Activated T-cell treated with anti-CD3 and anti-CD28 coated beads, Interleukin-2, amount 50 U/mL, for 72 hours (primary cell): Measurements from ENCODE around the gene HEATR5A. TPM values are rescaled to one million over a fixed set of nuclear protein-coding genes. Genes with fewer than 3 reads are reported as not detected.
A peak's percentile ranks its signal among the peaks of the same experiment; 100 is the strongest.
"Not testable (repeated sequence)": the region's sequence is repeated elsewhere in the genome, so short reads cannot be mapped to it uniquely, and the experiment has no call there.

Experiments used
- ATAC-seq, 2 donors: fragments of 150-1000 bp; cut with Tn5 transposase; replicated peaks in 1 of 2; 2 replicates each; pipeline ENCODE4 v1.10.0; 2021; ENCODE audit warnings: moderate library complexity in 2 of 2, mild to moderate bottlenecking in 1 of 2
- DNase-seq, 2 donors: peaks; one replicate each; pipeline ENCODE4 v3.0.0; 2021 to 2022; ENCODE audit warnings: mixed read lengths in 1 of 2
- H3K27ac Mint-ChIP-seq: one replicate; pipeline ENCODE4 v1.8.0; 2022; ENCODE audit warnings: mild to moderate bottlenecking, moderate library complexity, mixed read lengths
- H3K27me3 Mint-ChIP-seq: one replicate; pipeline ENCODE4 v1.8.0; 2022; ENCODE audit warnings: low read depth, mixed read lengths
- H3K36me3 Mint-ChIP-seq, 2 donors: one replicate each; pipeline ENCODE4 v1.8.0; 2022; ENCODE audit warnings: mixed read lengths in 2 of 2, mild to moderate bottlenecking in 1 of 2; ENCODE audit not compliant: insufficient read depth in 2 of 2
- H3K4me1 Mint-ChIP-seq: one replicate; pipeline ENCODE4 v1.8.0; 2022; ENCODE audit warnings: low read depth, mixed read lengths
- H3K4me3 Mint-ChIP-seq, 2 donors: one replicate each; pipeline ENCODE4 v1.8.0; 2022; ENCODE audit warnings: mild to moderate bottlenecking in 2 of 2, mixed read lengths in 2 of 2, moderate library complexity in 2 of 2
- H3K9me3 Mint-ChIP-seq, 2 donors: one replicate each; pipeline ENCODE4 v1.8.0; 2022; ENCODE audit warnings: mixed read lengths in 2 of 2
- total RNA-seq, 2 donors: library from RNA; stranded (reverse); gene quantifications; one replicate each; pipeline ENCODE4 v1.2.3, GENCODE V29; 2022

Gene HEATR5A
- total RNA-seq, 2 donors from 2014 or later = 11.4 to 13.3 TPM

DNA sequence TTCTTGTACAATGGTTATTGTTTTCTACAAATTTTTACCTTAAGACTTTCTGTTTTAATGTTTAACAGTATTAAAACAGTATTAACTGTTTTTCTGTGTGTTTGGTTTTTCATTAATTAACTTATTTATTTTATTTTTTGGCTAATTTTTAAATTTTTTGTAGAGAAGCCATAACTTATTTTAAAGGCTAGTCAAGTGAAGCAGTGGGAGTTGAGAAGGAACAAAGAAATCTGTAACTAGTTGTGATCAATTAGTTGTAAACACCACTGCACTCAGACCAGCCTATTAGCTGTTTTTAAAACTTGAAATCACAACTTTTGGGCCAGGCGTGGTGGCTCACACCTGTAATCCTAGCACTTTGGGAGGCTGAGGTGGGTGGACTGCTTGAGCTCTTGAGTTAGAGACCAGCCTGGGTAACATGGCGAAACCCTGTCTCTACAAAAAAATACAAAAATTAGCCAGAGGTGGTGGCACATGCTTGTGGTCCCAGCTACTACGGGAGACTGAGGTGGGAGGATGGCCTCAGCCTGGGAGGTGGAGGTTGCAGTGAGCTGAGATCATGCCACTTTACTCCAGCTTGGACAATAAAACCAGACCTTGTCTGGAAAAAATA lies 161.8 kb downstream of the HEATR5A start:
- Mint-ChIP-seq H3K4me1 (no peaks in the 10 kb centered on the region), H3K36me3 (no peaks in the 10 kb centered on the region), H3K4me3 (no peak overlapping the region), H3K27ac (no peak overlapping the region), H3K27me3 (no peaks in the 10 kb centered on the region), H3K9me3 (no peaks in the 10 kb centered on the region)
- DNase-seq = no peak
- no peak for ATAC-seq

DNA sequence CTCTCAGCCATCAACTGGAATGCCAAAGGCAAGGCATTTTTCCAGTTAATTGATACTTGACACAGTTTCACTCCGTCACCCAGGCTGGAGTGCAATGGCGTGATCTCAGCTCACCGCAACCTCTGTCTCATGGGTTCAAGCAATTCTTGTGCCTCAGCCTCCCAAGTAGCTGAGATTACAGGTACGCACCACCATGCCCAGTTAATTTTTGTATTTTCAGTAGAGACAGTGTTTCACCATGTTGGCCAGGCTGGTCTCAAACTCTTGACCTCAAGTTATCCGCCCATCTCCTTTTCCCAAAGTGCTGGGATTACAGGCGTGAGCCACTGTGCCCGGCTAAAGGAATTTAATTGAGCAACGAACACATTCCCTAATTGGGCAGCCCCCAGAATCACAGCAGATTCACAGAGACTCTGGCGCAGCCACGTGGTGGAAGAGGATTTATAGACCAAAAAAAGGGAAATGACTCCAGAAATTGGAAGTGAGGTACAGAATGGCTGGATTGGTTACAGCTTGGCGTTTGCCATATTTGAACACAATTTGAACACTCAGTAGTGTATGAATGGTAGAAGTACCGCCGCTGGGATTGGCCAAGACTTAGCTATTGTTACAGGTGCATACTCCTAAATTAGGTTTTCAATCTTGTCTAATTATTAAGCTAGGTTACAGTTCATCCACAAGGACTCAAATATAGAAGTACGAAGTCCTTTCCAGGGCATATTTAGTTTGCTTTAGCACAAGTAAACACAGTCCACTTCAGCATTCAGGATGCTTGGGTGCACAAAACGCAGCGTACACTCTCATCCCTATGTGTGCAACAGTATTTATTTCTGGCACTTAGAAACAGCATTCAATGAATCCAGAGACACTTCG lies 162.6 kb downstream of the HEATR5A start:
- not testable (repeated sequence) for H3K36me3 Mint-ChIP-seq, H3K4me1 Mint-ChIP-seq, H3K27ac Mint-ChIP-seq, H3K4me3 Mint-ChIP-seq, H3K27me3 Mint-ChIP-seq, ATAC-seq, DNase-seq, H3K9me3 Mint-ChIP-seq

DNA sequence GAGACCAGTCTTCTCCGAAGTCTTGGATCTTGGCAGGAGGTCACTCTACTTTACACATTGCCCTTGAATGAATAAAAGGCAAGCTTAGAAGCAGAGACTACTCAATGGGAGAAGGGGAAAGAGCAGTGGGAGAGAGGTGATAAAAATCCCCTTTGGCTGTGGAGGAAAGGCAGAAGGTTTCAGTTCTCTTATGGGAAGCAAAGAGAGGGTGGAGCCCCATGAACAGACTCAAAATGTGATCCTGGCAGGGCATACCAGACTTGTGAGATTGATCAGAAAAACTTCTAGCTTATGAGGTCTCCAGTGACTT lies 163.2 kb downstream of the HEATR5A start:
- Mint-ChIP-seq H3K9me3 (no peaks in the 10 kb centered on the region), H3K27ac (no peak overlapping the region), H3K4me1 (no peaks in the 10 kb centered on the region), H3K27me3 (no peaks in the 10 kb centered on the region), H3K36me3 (no peaks in the 10 kb centered on the region), H3K4me3 (no peak overlapping the region)
- DNase-seq (no peak), ATAC-seq (no peak)

DNA sequence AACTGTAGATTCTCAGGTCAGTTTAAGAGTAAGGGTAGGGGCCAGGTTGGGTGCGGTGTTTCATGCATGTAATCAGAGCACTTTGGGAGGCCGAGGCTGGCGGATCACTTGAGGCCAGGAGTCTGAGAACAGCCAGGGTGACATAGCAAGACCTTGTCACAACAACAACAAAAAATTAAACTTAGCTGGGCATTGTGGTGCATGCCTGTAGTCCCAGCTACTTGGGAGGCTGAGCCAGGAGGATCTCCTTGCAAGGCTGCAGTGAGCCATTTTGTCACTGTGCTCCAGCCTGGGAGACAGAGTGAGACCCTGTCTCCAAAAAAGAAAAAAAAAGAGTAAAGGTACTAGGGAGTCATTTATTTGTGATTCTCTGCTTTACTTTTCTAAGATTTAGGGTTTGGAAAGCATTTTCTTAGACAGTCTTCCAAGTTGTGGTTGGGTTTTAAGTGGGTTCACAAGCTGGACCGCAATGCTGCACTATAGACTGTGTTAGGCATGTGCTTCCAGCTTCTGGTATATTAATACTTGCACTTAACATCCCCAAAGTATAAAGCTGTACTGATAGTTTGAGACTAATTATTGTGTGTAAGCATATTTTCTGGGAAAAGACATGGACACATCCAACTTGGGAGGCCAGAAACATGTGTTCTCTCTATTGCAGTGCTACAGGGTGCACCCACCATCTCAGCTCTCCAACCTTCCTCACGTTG lies 163.7 kb downstream of the HEATR5A start:
- no peaks in the 10 kb centered on the region for H3K4me1 Mint-ChIP-seq
- H3K27me3 Mint-ChIP-seq = no peaks in the 10 kb centered on the region
- DNase-seq (no peak), ATAC-seq (no peak)
- no peak overlapping the region for H3K4me3 Mint-ChIP-seq
- no peaks in the 10 kb centered on the region for H3K9me3 Mint-ChIP-seq
- H3K27ac Mint-ChIP-seq = no peak overlapping the region
- no peaks in the 10 kb centered on the region for H3K36me3 Mint-ChIP-seq

DNA sequence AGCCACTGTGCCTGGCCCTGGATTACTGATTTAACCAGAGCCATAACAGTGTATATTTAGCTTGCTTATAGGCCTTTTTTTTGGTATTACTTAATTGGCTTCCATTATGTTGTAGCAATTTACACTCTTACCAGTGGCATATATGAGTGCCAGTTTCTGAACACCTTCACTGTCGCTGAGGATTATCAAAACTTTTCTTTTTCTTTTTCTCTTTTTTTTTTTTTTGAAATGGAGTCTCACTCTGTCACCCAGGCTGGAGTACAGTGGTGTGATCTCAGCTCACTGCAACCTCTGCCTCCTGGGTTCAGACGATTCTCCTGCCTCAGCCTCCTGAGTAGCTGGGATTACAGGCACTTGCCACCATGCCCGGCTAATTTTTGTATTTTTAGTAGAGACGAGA lies 164.4 kb downstream of the HEATR5A start:
- not testable (repeated sequence) for ATAC-seq, DNase-seq, H3K36me3 Mint-ChIP-seq, H3K4me3 Mint-ChIP-seq, H3K9me3 Mint-ChIP-seq, H3K27me3 Mint-ChIP-seq, H3K4me1 Mint-ChIP-seq, H3K27ac Mint-ChIP-seq

DNA sequence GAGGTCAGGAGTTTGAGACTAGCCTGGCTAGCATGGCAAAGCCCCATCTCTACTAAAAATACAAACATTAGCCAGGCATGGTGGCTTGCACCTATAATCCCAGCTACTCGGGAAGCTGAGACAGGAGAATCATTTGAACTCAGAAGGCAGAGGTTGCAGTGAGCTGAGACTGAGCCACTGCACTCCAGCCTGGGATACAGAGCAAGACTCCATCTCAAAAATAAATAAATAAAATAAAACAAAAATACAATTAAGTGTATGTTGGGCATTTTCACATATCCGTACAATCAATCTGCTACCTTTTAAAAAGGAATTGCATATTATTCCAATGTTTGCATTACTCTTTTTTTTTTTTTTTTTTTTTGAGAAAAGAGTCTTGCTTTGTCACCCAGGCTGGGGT lies 165.1 kb downstream of the HEATR5A start:
- no peak overlapping the region for H3K4me3 Mint-ChIP-seq
- no peaks in the 10 kb centered on the region for H3K36me3 Mint-ChIP-seq
- ATAC-seq = no peak
- H3K27ac Mint-ChIP-seq = no peak overlapping the region
- H3K4me1 Mint-ChIP-seq = no peaks in the 10 kb centered on the region
- no peaks in the 10 kb centered on the region for H3K27me3 Mint-ChIP-seq
- H3K9me3 Mint-ChIP-seq = no peaks in the 10 kb centered on the region
- no peak for DNase-seq

DNA sequence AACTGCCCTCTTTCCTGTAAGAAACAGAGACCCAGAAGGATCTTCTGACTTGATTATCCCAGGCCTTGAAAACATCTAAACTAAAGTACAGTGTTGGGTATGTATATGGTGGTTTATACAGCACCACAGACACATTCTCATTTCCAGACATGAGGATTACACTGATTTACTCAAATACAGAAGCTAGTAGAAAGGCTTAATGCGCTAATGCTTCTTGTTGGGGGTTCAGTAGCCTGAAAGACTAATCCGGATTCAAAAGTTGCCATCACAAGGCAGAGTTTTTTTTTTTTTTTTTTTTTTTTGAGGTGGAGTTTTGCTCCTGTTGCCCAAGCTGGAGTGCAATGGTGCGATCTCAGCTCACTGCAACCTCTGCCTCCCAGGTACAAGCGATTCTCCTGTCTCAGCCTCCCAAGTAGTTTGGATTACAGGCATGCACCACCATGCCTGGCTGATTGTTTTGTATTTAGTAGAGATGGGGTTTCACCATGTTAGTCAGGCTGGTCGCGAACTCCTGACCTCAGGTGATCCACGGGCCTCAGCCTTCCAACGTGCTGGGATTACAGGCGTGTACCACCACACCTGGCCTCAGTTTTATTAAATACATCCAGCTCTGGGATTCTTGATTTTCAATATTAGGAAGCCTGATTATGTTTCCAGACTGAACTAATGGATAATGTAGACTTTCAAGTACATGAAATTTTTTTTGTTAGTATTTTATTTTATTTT lies 166.4 kb downstream of the HEATR5A start:
- H3K27me3 Mint-ChIP-seq = no peaks in the 10 kb centered on the region
- no peak overlapping the region for H3K27ac Mint-ChIP-seq
- no peak overlapping the region for H3K4me3 Mint-ChIP-seq
- DNase-seq (no peak), ATAC-seq (no peak)
- H3K36me3 Mint-ChIP-seq = no peaks in the 10 kb centered on the region
- H3K4me1 Mint-ChIP-seq = no peaks in the 10 kb centered on the region
- no peaks in the 10 kb centered on the region for H3K9me3 Mint-ChIP-seq

DNA sequence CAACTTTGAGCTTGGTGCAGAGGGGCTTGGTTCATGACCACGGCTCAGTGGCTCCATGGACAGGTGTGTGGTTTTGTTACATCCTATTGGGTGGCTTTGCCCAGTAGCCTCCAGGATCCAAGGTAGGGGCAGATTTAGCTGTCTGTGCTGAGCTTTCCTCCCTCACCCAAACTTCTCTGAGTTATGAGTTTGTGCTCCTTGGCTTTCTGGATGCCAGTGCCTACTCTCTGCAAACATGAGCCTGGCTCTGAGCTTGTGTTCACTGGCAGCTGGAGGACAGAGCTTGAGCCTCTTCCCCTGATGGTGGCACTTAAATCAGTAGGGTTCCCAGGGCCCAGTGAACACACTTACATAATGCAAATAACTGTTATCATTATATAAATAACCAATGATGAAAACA lies 167.5 kb downstream of the HEATR5A start:
- Mint-ChIP-seq H3K27ac (no peak overlapping the region), H3K27me3 (no peaks in the 10 kb centered on the region), H3K4me1 (no peaks in the 10 kb centered on the region), H3K4me3 (no peak overlapping the region), H3K9me3 (no peaks in the 10 kb centered on the region), H3K36me3 (no peaks in the 10 kb centered on the region)
- DNase-seq = no peak
- ATAC-seq = no peak

DNA sequence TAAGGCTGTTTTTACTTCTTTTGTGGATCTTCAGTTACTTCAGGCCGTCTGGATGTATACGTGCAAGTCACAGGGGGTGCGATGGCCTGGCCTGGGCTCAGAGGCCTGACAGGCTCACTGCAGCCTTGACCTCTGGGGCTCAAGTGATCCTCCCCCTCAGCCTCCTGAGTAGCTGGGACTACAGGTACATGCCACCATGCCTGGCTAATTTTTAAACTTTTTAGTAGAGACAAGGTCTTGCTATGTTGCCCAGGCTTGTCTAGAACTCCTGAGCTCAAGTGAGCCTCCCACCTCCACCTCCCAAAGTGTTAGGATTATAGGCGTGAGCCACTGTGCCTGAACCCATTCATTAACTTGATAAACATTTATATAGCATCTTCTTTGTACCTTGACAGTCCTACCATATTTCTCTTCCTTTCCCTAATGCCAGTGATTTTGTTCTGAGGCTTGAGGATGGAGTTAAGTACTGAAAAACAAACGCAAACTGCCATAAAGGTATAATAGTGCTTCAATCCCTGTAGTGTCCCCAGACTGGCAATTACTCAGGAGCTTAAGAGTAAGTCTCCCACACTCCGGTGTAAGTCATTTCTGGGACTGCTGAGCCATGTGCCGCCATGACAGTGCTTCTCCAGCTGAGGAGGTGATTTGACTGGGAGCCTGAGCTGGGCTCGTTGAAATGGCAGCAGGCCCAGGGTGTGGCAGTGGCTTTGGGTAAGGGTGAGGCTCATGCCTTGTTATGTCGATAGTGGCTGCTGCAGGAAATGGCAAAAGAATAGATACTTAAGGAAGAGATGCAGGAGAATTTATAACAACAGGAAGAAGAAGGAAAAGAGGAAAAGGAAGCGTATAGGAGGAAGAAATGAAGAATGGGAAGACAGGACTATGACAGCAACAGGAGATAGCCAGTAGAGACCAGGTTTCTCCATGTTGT lies 169.1 kb downstream of the HEATR5A start:
- H3K4me1 Mint-ChIP-seq = no peaks in the 10 kb centered on the region
- H3K36me3 Mint-ChIP-seq = no peaks in the 10 kb centered on the region
- no peak overlapping the region for H3K27ac Mint-ChIP-seq
- no peaks in the 10 kb centered on the region for H3K27me3 Mint-ChIP-seq
- H3K9me3 Mint-ChIP-seq = no peaks in the 10 kb centered on the region
- DNase-seq (no peak), ATAC-seq (no peak)
- no peak overlapping the region for H3K4me3 Mint-ChIP-seq

DNA sequence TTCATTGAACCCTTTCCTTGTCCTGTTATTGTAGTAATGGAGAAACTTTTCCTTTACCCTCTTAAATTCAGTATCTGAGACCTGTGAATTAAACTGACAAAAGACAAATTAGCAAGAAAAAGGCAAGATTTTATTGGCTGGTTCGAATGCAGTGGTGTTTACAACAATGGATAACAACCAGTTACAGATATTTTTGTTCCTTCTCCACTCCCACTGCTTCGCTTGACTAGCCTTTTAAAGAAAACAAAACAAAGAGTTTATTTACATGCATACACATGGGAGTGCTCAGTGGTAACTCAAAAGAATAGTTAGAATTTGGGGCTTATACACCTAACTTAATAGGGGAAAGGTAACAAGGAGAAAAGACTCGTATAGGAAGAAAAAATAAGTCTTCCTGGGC lies 175.7 kb downstream of the HEATR5A start:
- H3K4me3 Mint-ChIP-seq = no peak overlapping the region
- H3K27me3 Mint-ChIP-seq = no peaks in the 10 kb centered on the region

DNA sequence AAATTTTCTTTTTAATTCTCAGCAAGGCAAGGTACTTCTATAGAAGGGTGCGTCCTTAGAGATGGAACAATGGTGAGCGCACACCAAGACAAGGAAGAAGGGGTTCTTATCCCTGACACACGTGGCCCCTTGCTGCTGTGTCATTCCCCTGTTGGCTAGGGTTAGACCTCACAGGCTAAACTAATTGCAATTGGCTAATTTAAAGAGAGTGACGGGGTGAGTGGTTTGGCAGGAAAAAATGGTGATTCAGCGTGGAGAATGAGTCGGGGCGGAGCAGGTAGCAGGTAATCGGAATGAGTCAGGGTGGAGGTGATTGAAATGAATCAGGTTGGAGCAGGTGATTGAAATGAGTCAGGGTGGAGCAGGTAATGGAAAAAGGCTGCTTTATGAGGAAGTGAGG lies 176.5 kb downstream of the HEATR5A start:
- no peak overlapping the region for H3K27ac Mint-ChIP-seq
- H3K4me1 Mint-ChIP-seq = peaks cover 22% of the 10 kb centered on the region
- H3K36me3 Mint-ChIP-seq = no peaks in the 10 kb centered on the region
- H3K27me3 Mint-ChIP-seq = no peaks in the 10 kb centered on the region
- peak; percentile 43 to 50 for DNase-seq
- ATAC-seq = peak; percentile 67 to 78
- H3K9me3 Mint-ChIP-seq = no peaks in the 10 kb centered on the region
- no peak overlapping the region for H3K4me3 Mint-ChIP-seq

More for the DNA sequence above, 175.7 kb downstream of the HEATR5A start:
- no peaks in the 10 kb centered on the region for H3K9me3 Mint-ChIP-seq
- DNase-seq (no peak), ATAC-seq (no peak)
- H3K4me1 Mint-ChIP-seq = peaks cover 17% of the 10 kb centered on the region
- H3K27ac Mint-ChIP-seq = no peak overlapping the region
- H3K36me3 Mint-ChIP-seq = no peaks in the 10 kb centered on the region

DNA sequence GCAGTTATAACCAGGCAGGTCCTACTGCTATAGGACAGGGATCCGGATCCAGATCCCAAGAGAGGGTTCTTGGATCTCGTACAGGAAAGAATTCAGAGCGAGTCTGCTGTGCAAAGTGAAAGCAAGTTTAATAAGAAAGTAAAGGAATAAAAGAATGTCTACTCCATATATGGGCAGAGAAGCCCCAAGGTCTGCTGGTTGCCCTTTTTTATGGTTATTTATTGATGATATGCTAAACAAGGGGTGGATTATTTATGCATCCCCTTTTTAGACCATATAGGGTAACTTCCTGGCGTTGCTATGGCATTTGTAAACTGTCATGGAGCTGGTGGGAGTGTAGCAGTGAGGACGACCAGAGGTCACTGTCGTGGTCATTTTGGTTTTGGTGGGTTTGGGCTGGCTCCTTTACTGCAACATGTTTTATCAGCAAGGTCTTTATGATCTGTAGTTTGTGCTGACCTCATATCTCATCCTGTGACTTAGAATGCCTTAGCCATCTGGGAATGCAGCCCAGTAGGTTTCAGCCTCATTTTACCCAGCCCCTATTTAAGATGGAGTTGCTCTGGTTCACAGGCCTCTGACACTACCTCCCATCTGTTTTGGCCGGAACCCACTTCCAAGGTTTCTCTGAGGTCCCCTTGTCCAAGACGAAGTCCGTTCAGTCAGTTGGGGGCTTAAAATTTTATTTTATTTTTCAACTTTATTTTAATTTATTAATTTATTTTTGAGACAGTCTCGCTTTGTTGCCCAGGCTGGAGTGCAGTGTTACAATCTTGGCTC lies 178.0 kb downstream of the HEATR5A start:
- ATAC-seq, H3K27me3 Mint-ChIP-seq, H3K4me3 Mint-ChIP-seq, DNase-seq, H3K9me3 Mint-ChIP-seq, H3K36me3 Mint-ChIP-seq, H3K27ac Mint-ChIP-seq: not testable (repeated sequence)
- H3K4me1 Mint-ChIP-seq = peaks cover 22% of the 10 kb centered on the region
